ENCODE results near the gene PGM2L1. TPM values are rescaled to one million over a fixed set of nuclear protein-coding genes. Genes with fewer than 3 reads are reported as not detected.
"Not testable (repeated sequence)": the region's sequence is repeated elsewhere in the genome, so short reads cannot be mapped to it uniquely, and the experiment has no call there.

PGM2L1 gene
- total RNA-seq (2014; rRNA removed; shearing (Covaris generic)): 6.2 and 9.5 TPM in 2 replicates

DNA sequence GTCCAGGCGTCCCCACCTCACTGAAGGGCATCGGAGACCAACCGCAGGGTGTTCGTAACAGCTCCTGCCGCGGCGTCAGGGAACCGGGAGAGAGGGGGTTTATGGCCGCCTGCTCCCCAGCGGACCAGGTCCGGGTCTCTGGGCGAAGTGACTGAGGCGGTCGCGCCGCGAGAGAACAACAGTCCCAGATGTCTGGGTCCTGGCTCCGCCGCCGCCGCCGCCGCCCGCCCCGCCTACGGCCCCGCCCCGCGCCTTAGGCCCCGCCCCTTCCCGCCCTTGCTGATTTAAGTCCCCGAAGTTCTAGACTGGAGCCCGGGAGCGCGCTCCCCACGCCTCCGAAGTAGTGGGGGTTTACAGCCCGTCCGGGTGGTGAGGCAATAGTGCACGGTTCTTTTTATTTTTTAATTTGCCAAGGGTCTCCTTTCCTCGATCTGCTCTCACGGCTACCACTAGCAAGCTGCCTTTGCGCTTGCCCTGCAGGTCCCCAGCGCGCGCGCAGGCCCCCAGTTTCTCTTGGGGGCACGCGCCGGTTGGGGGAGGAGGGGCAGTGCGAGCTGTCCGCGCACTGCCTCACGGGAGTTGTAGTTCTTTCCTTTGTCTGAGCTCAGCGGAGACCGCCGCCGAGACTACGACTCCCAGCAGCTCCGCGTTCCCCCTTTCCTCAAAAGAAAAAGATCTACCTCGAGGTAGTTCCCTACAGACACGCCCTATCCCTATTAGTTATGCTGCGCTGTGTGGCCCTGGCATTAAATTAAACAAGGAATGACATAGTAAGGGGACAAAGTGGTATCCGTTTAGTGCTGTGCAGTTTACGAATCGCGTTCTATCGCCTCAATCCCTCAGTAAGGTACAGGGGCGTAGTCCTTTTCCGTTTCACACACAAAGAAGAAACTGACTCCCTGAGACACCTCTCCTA, at the start of gene PGM2L1:
TSS of gene PGM2L1 (minus strand) at position 190 of the 916 bp plus-strand sequence. CDS start 272 bp downstream, outside the sequence.
- peak; percentile 96 for DNase-seq (ENCODE audit: low spot score)
- in situ Hi-C loops (cut with HindIII; ENCODE audit: low sequenced_read_pairs): no loop called here

DNA sequence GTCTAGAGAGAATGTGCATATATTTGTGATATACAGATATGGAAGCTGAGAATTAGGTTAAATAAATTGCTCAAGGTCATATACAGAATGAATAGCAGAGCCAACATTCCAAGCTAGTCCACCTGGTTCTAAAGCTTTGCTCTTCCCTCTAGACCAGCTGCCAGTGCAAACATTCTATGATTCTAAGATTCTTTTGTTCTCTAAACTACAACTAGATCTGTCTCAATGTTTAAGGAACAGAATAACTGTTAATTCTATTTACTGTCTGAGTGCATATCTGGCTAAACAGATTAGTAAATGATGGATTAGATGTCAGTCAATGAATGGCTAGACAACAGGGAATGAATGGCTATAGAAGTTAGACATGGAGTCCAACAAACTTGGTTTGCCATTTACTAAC, 49.5 kb upstream of the PGM2L1 start:
- no peak for DNase-seq (ENCODE audit: low spot score)
- in situ Hi-C loops (cut with HindIII; ENCODE audit: low sequenced_read_pairs): no loop called here

DNA sequence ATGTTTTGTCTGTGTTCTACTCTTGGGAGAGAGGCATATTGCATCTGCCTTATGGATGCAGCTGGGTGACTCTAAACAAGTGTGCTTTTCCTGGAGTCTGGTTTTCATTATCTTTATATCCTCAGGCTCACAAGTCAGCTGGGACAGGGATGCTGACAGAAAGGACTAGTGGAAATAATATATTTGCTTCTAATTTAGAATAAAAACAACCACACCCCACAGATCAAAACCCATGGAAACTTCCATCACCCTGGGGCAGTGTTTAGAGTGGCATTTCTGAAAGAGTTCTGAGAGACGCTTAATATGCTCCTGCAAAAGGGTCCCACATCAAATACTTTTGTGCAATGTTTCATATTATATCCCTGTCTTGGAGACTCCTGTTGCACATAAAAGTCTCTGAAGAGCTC, 48.3 kb upstream of the PGM2L1 start:
- in situ Hi-C loops (cut with HindIII; ENCODE audit: low sequenced_read_pairs): no loop called here
- no peak for DNase-seq (ENCODE audit: low spot score)

DNA sequence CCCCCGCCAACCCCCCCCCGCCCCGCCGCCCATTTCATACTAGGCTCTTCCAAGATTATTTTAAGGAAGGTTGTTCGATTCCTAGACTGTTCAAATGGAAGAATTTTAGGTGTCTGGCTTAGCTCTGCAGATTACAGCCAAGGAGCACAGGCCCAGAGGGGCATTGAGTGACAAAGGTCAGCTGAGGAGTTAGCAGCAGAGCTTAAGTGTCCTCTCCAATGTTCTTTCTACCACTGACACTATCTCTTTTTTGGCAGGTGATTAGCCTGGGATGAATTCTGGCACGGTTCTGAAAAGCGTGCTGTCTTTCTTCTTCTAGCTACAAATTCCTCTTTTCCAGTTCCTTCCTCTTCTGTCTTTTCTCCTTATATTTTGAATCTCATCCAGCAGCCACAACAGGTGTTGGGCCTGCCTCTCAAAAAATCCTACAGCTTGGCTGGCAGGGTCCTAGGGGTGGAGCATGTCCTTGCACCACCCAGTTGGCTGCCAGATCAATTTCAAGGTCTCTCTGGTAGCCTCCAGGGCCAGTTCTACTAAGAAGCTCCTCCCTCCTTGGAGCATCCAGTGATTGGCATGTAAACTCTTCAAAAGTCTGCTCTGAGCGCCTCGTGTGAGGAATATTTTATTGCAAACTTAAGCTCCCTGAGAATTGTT, 46.1 kb upstream of the PGM2L1 start:
- in situ Hi-C loops (cut with HindIII; ENCODE audit: low sequenced_read_pairs): no loop called here
- DNase-seq (ENCODE audit: low spot score): no peak

DNA sequence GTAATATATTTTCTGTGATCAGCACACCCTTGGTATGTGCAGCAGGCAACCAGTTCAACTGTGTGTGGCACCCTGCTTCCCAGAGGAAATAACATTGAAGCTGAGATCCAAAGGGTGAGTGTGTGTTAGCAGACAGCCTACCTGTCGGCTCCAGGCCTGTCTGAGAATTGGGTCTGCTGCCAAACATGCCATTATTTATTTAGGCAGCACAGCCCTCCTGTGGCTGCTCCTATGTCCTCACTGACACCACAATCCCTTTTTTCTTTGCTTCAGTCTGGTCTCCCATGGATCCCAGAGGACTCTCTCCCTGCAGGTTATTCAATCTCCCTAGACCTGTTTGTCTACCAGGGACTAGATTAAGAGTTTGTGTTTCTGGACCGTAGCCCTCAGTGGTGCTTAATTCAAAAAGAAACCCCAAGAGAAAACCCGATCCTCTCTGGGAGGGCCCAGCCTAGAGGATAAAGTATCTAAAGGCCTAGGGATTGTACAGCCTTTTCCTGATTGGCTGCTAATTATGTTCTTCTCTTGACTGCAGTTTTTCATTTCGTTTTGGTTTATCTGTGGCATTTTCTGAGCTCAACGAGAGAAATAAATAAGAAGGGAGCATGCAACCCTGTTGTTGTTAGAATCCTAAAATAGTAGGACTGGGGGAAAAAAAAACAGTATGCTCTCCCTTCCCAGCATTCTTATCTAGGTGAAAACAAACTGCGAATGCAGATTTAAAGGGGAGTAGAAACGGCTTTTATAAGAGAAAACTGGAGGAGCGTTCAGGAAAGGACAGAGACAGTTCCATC, 45.0 kb upstream of the PGM2L1 start:
- DNase-seq (ENCODE audit: low spot score): peak; percentile 69
- in situ Hi-C loops (cut with HindIII; ENCODE audit: low sequenced_read_pairs): no loop called here

DNA sequence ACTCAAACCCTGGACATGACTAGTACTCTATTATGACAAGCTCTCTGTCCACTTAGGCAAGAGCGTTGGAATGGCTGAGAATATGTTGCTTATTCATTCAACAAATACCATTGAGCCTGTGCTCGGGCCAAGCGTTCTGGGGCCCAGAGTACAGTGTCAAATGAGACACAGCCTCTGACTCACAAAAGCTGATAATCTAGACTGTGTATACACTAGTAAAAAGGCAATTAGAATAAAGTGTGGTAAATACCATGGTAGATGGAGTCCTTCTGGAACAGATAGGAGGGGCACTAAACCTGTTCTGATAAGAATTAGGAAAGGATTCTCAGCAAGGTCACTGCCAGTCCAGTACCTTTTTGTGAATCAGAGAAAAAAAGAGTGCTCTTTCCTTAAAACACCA, 44.4 kb upstream of the PGM2L1 start:
- in situ Hi-C loops (cut with HindIII; ENCODE audit: low sequenced_read_pairs): no loop called here
- no peak for DNase-seq (ENCODE audit: low spot score)

DNA sequence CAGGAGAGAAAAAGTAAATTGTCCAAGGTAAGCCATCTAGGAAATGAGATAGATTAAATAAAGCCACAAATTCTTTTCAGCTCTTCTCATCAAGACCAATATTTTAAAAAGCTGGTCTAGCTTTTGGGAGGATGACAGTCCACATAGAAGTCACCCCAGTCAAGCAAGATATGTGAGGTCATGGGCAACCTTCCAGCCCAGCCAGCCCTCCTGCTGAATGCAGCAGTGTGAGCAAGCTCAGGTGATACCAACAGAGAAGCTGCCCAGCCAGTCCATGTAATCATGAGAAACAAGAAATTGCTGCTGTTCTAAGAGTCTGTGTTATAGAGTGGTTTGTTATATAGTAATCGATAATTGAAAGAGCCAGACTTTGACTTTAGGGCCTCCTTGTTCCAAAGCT, 40.4 kb upstream of the PGM2L1 start:
- DNase-seq (ENCODE audit: low spot score): no peak
- in situ Hi-C loops (cut with HindIII; ENCODE audit: low sequenced_read_pairs): no loop called here

DNA sequence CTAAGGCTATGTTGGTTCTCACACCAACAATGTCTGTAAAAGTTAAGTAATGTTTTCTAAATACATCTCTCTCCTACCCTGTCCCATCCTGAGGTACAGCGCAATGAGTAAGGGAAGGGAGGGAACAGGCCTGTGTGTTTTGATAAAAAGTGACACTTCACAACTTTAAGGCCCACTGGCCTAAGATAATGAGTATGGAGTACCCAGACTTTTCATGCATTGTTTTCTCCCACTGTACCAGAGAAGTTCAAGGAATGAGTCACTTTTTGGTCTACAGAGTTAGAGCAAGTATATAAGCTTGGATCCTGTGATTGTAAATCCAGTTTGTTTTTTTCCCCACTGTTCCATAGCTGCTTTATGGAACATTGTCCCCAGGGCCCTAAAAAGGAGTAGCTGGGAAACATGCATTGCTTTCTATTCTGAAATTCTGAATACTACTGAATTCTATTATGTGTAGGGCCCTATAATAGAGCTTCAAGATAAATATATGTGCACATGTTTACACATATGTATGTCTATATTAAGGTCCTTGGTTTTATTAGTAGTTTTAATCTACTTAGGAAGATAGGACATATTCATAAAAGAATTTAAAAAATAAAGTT, 39.3 kb upstream of the PGM2L1 start:
- in situ Hi-C loops (cut with HindIII; ENCODE audit: low sequenced_read_pairs): no loop called here
- DNase-seq (ENCODE audit: low spot score): no peak

DNA sequence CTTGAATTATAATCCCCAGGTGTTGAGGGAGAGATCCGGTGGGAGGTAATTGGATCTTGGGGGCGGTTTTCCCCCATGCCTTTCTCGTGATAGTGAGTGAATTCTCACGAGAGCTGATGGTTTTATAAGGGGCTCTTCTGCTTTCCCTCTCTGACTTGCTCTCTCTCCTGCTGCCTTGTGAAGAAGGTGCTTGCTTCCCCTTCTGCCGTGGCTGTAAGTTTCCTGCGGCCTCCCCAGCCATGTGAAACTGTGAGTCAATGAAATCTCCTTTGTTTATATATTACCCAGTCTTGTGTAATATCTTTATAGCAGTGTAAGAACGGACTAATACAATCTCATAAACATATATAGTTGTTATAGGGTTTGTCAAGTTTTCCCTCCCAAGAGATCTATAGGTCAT, 36.3 kb upstream of the PGM2L1 start:
- DNase-seq (ENCODE audit: low spot score): no peak
- in situ Hi-C loops (cut with HindIII; ENCODE audit: low sequenced_read_pairs): no loop called here

DNA sequence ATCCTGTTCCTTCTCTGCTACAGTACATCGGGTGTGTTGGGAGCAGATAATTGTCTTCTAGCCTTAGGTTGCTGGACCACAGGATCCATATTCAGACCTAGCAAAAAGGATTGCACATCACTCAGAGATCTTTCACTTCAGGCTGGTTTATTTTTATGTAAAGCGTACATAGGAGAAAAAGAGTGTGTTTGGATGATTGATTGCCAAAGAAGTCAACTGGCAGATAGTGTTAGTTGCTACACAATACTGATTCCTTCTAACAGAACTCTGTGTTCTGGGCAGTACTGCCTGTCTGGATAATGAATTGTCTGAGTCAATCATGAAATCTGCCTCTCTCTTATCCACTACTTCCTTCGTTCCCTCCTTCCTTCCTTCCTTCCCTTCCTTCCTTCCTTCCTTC, 31.0 kb upstream of the PGM2L1 start:
- in situ Hi-C loops (cut with HindIII; ENCODE audit: low sequenced_read_pairs): no loop called here
- no peak for DNase-seq (ENCODE audit: low spot score)

DNA sequence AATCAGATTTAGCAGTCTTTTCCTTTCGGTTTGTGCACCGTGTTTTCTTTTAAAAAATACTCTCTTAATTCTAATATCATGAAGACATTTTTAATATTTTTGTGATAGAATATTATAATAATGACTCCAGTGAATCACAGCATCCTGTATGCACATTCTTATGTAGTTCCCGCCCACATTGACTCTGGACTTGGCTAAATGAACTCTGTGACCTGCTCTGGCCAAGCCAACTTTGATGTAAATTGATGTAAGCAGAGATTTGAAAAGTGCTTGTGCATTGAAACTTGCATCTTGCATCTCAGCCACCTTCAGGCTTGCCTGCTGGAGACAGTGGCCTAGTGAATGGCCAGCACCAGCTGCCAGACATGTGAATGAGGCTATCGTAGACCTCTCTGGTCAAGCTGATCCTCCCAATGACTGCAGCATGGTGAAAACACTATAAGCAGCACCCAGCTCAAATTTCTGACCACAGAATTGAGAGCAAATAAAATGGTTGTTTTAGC, 29.2 kb upstream of the PGM2L1 start:
- in situ Hi-C loops (cut with HindIII; ENCODE audit: low sequenced_read_pairs): no loop called here
- DNase-seq (ENCODE audit: low spot score): no peak

DNA sequence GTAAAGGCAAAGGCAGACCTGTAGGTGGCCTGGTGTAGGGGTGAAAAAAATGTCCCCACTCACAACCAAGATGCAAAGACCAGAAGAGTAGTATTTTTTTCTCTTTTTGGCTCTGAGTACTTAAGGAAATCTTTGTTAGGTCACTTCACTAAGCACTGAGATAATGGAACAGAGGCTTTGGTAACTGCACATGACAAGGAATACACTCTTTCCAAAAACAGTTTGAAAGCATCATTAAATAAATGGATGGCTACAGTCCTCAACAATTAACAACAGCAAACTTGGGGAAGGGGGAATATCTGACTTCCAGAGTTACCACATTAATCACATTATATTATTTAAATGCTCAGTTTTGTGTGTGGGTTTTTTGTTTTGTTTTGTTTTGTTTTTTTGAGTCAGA, 26.9 kb upstream of the PGM2L1 start:
- no peak for DNase-seq (ENCODE audit: low spot score)
- in situ Hi-C loops (cut with HindIII; ENCODE audit: low sequenced_read_pairs): no loop called here

DNA sequence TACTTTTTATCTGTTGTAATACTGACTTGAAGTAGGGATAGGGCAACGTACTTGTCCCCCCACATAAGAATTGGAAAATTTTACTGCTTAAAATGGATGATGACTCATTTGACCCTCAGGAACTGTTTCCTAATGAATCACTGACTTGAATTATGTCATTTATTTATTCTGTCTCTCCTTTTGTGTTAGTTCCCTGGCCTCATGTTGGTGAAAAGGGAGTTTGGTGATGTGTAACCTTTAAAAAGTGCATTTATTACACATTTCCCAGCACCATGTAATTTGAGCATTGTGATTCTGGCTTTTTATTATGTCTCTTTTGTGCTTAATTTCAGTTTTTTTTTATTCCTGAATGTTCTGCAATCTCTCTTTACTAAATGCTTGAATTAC, 20.3 kb upstream of the PGM2L1 start:
- DNase-seq (ENCODE audit: low spot score): no peak

DNA sequence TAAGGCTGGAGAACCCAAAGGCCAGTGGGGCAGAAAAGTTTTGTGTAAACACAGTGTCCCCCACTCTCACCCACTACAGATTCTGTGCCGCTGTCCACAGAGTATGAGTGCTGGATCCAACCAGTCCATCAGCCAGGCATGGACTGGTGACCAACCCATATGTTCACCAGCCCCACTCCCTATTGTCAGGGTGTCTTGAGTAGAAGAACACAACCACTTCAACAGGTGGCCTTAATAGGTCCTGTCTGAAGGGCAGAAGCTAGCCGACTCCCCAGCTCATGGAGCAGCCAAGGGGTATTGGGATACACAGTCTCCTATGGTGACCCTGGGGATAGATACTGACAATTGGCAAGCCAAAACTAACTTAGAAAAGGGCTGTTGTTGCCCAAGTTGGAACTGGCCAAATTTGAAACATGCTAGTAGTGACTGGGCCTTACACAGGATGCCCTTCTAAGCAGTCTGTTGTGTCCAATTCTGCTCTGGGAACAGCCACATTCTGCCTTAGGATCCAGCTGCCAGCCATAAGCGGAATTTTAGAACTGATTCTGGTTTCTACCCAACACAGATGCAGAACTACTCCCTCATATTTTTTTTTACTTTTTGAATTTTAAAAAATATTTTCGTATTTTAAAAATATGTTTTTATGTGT, 19.8 kb upstream of the PGM2L1 start:
- DNase-seq (ENCODE audit: low spot score): no peak

More for the DNA sequence above, 20.3 kb upstream of the PGM2L1 start:
- in situ Hi-C loops (cut with HindIII; ENCODE audit: low sequenced_read_pairs): no loop called here

DNA sequence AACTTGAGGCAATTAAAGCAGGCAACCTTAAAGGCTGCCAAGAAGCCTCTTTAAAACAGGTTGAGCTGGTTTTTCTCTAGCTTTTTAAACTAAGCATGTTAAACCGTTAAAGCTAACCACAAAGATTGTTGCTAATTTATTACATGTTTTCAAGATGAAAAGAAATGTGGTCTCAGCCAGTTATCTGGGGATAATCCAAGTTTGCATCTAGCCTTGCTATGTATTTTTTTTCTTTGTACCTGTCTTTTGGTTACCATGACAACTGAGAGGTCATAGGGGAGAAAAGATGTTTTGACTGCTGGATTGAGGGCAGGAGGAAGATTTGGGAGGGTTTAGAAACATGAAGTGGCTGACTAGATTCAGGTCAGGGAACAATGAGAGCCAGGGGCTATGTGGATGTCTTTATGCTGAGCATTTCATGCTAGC, 19.2 kb upstream of the PGM2L1 start:
- in situ Hi-C loops (cut with HindIII; ENCODE audit: low sequenced_read_pairs): no loop called here
- DNase-seq (ENCODE audit: low spot score): no peak

More for the DNA sequence above, 19.8 kb upstream of the PGM2L1 start:
- in situ Hi-C loops (cut with HindIII; ENCODE audit: low sequenced_read_pairs): no loop called here

DNA sequence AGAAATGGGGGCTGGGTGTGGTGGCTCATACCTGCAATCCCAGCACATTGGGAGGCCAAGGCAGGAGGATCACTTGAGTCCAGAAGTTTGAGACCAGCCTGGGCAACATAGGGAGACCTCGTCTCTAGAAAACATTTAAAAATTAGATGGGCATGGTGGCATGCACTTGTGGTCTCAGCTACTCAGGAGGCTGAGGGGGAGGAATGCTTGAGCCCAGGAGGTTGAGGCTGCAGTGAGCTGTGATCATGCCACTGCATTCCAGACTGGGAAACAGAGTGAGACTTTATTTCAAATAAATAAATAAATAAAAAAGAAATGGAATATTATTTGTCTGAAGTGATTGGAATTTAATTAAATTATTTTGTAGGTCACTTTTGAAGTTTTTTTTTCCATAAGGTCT, 18.7 kb upstream of the PGM2L1 start:
- DNase-seq (ENCODE audit: low spot score); in situ Hi-C loops (cut with HindIII; ENCODE audit: low sequenced_read_pairs): not testable (repeated sequence)

DNA sequence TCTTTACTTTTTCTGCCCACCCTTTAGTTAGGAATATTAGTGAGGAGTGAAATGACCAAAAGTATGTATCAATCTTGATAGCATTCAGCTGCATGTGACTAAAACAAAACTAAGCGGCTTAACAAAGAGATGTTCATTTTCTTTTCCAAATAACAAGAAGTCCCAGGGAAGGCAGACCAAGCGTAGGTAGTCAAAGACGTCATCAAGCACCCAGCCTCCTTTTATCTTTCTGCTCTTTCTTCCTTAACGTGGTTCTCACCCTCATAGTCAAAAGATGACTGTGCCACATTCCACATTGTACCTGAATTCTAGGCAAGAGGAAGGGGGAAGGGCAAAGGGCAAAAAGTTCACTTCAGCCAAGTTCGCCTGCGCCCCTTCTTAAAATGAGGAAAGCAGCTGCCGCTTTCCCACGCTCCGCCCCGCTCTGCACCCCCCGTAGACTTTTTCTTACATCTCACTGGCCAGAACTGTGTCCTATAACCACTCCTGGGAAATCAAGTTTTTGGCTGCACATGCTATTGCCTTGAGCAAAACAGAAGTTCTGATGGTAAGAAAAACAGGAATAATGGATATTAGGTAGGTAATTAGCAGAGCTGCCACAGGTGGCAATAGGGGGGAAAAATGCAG, 14.6 kb upstream of the PGM2L1 start:
- in situ Hi-C loops (cut with HindIII; ENCODE audit: low sequenced_read_pairs): no loop called here
- no peak for DNase-seq (ENCODE audit: low spot score)

DNA sequence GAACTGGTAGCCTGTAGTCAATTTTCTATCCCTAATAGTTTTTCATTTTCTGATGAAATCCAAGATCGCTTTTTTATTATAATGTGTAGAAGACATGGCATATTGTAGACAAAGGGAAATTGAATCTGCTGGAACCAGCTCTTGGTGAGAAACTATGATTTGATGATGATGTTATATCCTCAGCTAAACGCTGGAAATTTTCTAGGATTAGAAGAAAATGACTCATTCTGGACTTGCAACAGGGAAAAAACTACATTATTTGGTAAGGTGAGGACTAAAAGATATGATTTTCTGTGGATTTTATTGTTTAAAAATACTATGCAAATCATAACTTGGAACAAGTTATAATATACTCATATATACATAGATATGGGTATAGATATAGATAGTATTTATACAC, 14.1 kb upstream of the PGM2L1 start:
- in situ Hi-C loops (cut with HindIII; ENCODE audit: low sequenced_read_pairs): no loop called here
- DNase-seq (ENCODE audit: low spot score): no peak
